OCI-LY3 (cell line): ENCODE data around the gene ZNF200.

Source experiments
- CTCF ChIP-seq: fragments of 200-600, 300-600 bp; sonication (generic); IDR thresholded peaks from 2 replicates; pipeline ENCODE4 v1.5.1; 2014; ENCODE audit warnings: antibody characterized with exemption, low read length, low read depth
- EZH2phosphoT487 ChIP-seq: fragments of 200-600 bp; shearing (Covaris generic); IDR thresholded peaks from 2 replicates; pipeline ENCODE4 v1.6.1; 2018; ENCODE audit warnings: antibody characterized with exemption, mixed run types, low read depth

- TF ChIP-seq CTCF (peak; percentile 80), EZH2phosphoT487 (no peak)
Measured at GRCh38 chr16:3173892-3174617, 60.9 kb downstream of the ZNF200 start.
